B cell (primary cell): Measurements from ENCODE around the gene PHKA2. TPM values are rescaled to one million over a fixed set of nuclear protein-coding genes. Genes with fewer than 3 reads are reported as not detected.

Source experiments
- ATAC-seq: fragments of 200-7000 bp; cut with Tn5 transposase; one replicate; pipeline ENCODE4 v1.10.0; 2021; ENCODE audit warnings: low read depth, mild to moderate bottlenecking, moderate number of reproducible peaks, moderate library complexity
- CTCF ChIA-PET: fragments of 350-600 bp; sonication (Branson Sonifier 250); formaldehyde crosslinking; loops from one replicate; lab custom pipeline; 2021; ENCODE audit warnings: antibody characterized with exemption, inconsistent platforms; lab: Charles Lee
- POLR2A ChIA-PET: fragments of 350-600 bp; sonication (Branson Sonifier 250); formaldehyde crosslinking; loops from one replicate; lab custom pipeline; 2021; ENCODE audit warnings: antibody characterized with exemption; lab: Charles Lee
- DNase-seq: peaks from one replicate; pipeline ENCODE4 v3.0.0; 2013
- H2AFZ ChIP-seq: 2 replicates; pipeline ENCODE4 v1.6.1; 2012; ENCODE audit warnings: mild to moderate bottlenecking, low read depth, low read length; ENCODE audit not compliant: insufficient read depth, poor library complexity, severe bottlenecking
- H3K27ac ChIP-seq, 2 donors: 1 replicate in 1 of 2; 2 replicates in 1 of 2; pipeline ENCODE4 v1.5.1; 2012 to 2013; ENCODE audit warnings: low read length in 2 of 2, mild to moderate bottlenecking in 2 of 2, moderate library complexity in 1 of 2
- H3K27me3 ChIP-seq, 4 experiments: fragments of 200-600 bp in 1 of 4; sonication (generic) in 1 of 4; replicated peaks in 1 of 4; 1 replicate in 2 of 4; 2 replicates in 2 of 4; pipeline versions ENCODE4 v1.6.1 to v1.7.0; 2013 to 2016; ENCODE audit warnings: low read length in 3 of 4, mild to moderate bottlenecking in 2 of 4, mixed read lengths in 1 of 4, moderate library complexity in 1 of 4; ENCODE audit not compliant: insufficient read depth in 4 of 4, control insufficient read depth in 3 of 4; ENCODE audit errors: control extremely low read depth in 1 of 4
- H3K36me3 ChIP-seq, 2 experiments: replicated peaks in 1 of 2; 1 replicate in 1 of 2; 2 replicates in 1 of 2; pipeline versions ENCODE4 v1.6.1 to v1.7.1; 2013; ENCODE audit warnings: low read length in 1 of 2; ENCODE audit not compliant: insufficient read depth in 2 of 2, control insufficient read depth in 1 of 2; ENCODE audit errors: control extremely low read depth in 1 of 2, extremely low read depth in 1 of 2
- H3K4me1 ChIP-seq, 2 donors: fragments of 200-600 bp in 1 of 2; sonication (generic) in 1 of 2; 1 replicate in 1 of 2; 2 replicates in 1 of 2; pipeline versions ENCODE4 v1.5.1 to v1.6.1; 2013 to 2017; ENCODE audit warnings: low read length in 2 of 2; ENCODE audit not compliant: control insufficient read depth in 2 of 2, insufficient read depth in 2 of 2
- H3K4me2 ChIP-seq: replicated peaks from 2 replicates; pipeline ENCODE3; 2012; ENCODE audit warnings: mild to moderate bottlenecking, low read depth, low read length; ENCODE audit not compliant: poor library complexity, severe bottlenecking
- H3K4me3 ChIP-seq, 5 experiments: fragments of 200-600 bp in 1 of 5; sonication (generic) in 1 of 5; 1 replicate in 3 of 5; 2 replicates in 2 of 5; pipeline versions ENCODE4 v1.5.1 to v1.7.0; 2011 to 2016; ENCODE audit warnings: low read length in 4 of 5, mild to moderate bottlenecking in 4 of 5, low read depth in 2 of 5, control low read depth in 1 of 5, moderate library complexity in 1 of 5; ENCODE audit not compliant: insufficient read depth in 1 of 5; ENCODE audit errors: control extremely low read depth in 1 of 5, extremely low read depth in 1 of 5
- H3K79me2 ChIP-seq: fragments of 200-600 bp; sonication (generic); one replicate; pipeline ENCODE4 v1.6.0; 2016; ENCODE audit warnings: low read length; ENCODE audit not compliant: control insufficient read depth, insufficient read depth
- H3K9ac ChIP-seq: fragments of 200-600 bp; sonication (generic); 2 replicates; pipeline ENCODE4 v1.6.1; 2017; ENCODE audit warnings: mild to moderate bottlenecking, low read length, moderate library complexity
- H3K9me3 ChIP-seq, 3 donors: one replicate each; pipeline versions ENCODE4 v1.6.1 to v1.7.1; 2013; ENCODE audit warnings: low read length in 2 of 3; ENCODE audit not compliant: control insufficient read depth in 2 of 3, insufficient read depth in 1 of 3; ENCODE audit errors: control extremely low read depth in 1 of 3
- H4K20me1 ChIP-seq: 2 replicates; pipeline ENCODE4 v1.6.0; 2012; ENCODE audit warnings: mild to moderate bottlenecking, low read length; ENCODE audit not compliant: insufficient read depth, control insufficient read depth, poor library complexity, severe bottlenecking
- H3K27ac Mint-ChIP-seq: one replicate; pipeline ENCODE4 v1.8.0; 2021; ENCODE audit warnings: mixed read lengths
- H3K27me3 Mint-ChIP-seq: one replicate; pipeline ENCODE4 v1.8.0; 2021; ENCODE audit warnings: mixed read lengths
- H3K4me1 Mint-ChIP-seq: one replicate; pipeline ENCODE4 v1.8.0; 2021; ENCODE audit warnings: mixed read lengths
- H3K4me3 Mint-ChIP-seq: one replicate; pipeline ENCODE4 v1.8.0; 2021; ENCODE audit warnings: mixed read lengths
- H3K9me3 Mint-ChIP-seq: one replicate; pipeline ENCODE4 v1.8.0; 2022; ENCODE audit warnings: mixed read lengths; ENCODE audit not compliant: insufficient read depth
- EZH2 ChIP-seq: IDR thresholded peaks from 2 replicates; pipeline ENCODE4 v1.6.1; 2012; ENCODE audit warnings: borderline replicate concordance, low read depth, mild to moderate bottlenecking, moderate library complexity, low read length; ENCODE audit not compliant: insufficient read depth, poor library complexity, severe bottlenecking
- WGBS: methylation state at CpG from one replicate; pipeline ENCODE4 v1.1.5; 2013; ENCODE audit warnings: missing lambda C conversion rate; ENCODE audit not compliant: insufficient coverage; 5-methylcytosine and 5-hydroxymethylcytosine counted together
- intact Hi-C: fragments of 100-400 bp; cut with micrococcal nuclease; formaldehyde crosslinking; loops from one replicate; pipeline ENCODE4 v1.10.0; 2022
- polyA plus RNA-seq: library from polyadenylated mRNA; depleted of rRNA; stranded (reverse); fragments of >200 nt; gene quantifications from 2 replicates; pipeline ENCODE4 v1.2.3, GENCODE V29; 2012
- total RNA-seq, 2 donors: library from RNA; stranded (reverse); fragments of 120-200 nt in 1 of 2; gene quantifications; 1 replicate in 1 of 2; 2 replicates in 1 of 2; pipeline versions ENCODE4 v1.2.3 to v1.2.4, GENCODE V29; 2013 to 2022
- TF ChIP-seq, protein P1 (sequence below): fragments of 200-600 bp; IDR thresholded peaks from one replicate; pipeline ENCODE4 v1.8.0; 2022; ENCODE audit warnings: antibody characterized with exemption, mild to moderate bottlenecking

PHKA2 gene
- total and polyA plus RNA-seq, 2 donors (not counting 1 experiment from before 2014, with no cell fraction given) = 54.6 to 60.6 TPM

DNA sequence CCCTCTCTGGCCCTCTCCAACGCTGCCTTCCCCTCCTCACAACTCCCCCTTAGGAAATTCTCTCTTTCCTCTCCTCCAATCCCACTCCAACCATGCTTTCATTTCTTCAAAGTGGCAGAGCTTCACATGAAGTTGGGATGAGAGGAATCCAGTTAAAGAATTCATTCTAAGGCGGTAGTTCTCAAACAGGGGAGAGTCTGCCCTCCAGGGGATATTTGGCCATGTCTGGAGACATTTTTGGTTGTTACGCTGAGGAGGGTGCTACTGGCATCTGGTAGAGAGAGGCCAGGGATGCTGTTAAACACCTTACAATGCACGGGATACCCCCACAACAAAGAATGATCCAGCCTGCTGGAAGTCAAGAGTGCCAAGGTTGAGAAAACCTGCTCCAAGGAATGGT, 40.5 kb upstream of the PHKA2 start:
- no peaks in the 10 kb centered on the region for H3K79me2 ChIP-seq
- H3K27ac Mint-ChIP-seq = no peak overlapping the region
- intact Hi-C loops = no loop called here
- H3K27me3 ChIP-seq = no peaks in the 10 kb centered on the region
- H2AFZ ChIP-seq = no peak overlapping the region
- DNase-seq (no peak), ATAC-seq (no peak)
- H3K27me3 Mint-ChIP-seq = no peaks in the 10 kb centered on the region
- H3K36me3 ChIP-seq = no peaks in the 10 kb centered on the region
- no peaks in the 10 kb centered on the region for H3K4me1 ChIP-seq
- ChIA-PET CTCF (no interaction called here), POLR2A (no interaction called here)
- H3K4me2 ChIP-seq = no peak overlapping the region
- TF ChIP-seq EZH2 = no peak
- TF ChIP-seq, protein P1, sequence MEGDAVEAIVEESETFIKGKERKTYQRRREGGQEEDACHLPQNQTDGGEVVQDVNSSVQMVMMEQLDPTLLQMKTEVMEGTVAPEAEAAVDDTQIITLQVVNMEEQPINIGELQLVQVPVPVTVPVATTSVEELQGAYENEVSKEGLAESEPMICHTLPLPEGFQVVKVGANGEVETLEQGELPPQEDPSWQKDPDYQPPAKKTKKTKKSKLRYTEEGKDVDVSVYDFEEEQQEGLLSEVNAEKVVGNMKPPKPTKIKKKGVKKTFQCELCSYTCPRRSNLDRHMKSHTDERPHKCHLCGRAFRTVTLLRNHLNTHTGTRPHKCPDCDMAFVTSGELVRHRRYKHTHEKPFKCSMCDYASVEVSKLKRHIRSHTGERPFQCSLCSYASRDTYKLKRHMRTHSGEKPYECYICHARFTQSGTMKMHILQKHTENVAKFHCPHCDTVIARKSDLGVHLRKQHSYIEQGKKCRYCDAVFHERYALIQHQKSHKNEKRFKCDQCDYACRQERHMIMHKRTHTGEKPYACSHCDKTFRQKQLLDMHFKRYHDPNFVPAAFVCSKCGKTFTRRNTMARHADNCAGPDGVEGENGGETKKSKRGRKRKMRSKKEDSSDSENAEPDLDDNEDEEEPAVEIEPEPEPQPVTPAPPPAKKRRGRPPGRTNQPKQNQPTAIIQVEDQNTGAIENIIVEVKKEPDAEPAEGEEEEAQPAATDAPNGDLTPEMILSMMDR = no peak
- no peaks in the 10 kb centered on the region for H3K9me3 ChIP-seq
- no peaks in the 10 kb centered on the region for H3K4me1 Mint-ChIP-seq
- H4K20me1 ChIP-seq = no peaks in the 10 kb centered on the region
- H3K4me3 Mint-ChIP-seq = no peak overlapping the region
- H3K9ac ChIP-seq = no peak overlapping the region
- no peaks in the 10 kb centered on the region for H3K9me3 Mint-ChIP-seq
- no CpG with 5 or more reads among the region's 4 CpGs for WGBS
- H3K4me3 ChIP-seq = no peak overlapping the region
- no peak overlapping the region for H3K27ac ChIP-seq

DNA sequence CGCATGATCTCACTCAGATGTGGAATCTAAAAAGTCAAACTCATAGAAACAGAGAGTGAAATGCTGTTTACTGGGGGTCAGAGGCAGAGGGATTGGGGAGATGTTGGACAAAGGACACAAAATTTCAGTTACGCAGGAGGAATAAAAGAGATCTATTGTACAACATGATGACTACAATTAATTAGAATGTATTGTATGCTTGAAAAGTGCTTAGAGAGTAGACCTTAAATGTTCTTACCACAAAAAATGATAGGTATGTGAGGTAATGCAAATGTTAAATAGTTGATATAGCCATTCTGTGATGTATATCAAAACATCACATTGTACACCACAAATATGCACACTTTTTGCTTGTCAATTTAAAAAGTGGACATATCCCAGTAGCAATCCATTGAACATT, 36.1 kb upstream of the PHKA2 start:
- no peak for TF ChIP-seq EZH2
- TF ChIP-seq, protein P1 = no peak
- no peak for DNase-seq
- Mint-ChIP-seq H3K4me3 (no peak overlapping the region), H3K4me1 (no peaks in the 10 kb centered on the region), H3K27me3 (no peaks in the 10 kb centered on the region), H3K27ac (no peak overlapping the region), H3K9me3 (no peaks in the 10 kb centered on the region)
- ATAC-seq = no peak
- Histone ChIP-seq H3K27ac (no peak overlapping the region), H2AFZ (no peak overlapping the region), H3K4me3 (no peak overlapping the region), H3K4me2 (no peak overlapping the region), H4K20me1 (no peaks in the 10 kb centered on the region), H3K9me3 (no peaks in the 10 kb centered on the region), H3K36me3 (no peaks in the 10 kb centered on the region), H3K9ac (no peak overlapping the region), H3K27me3 (no peaks in the 10 kb centered on the region), H3K4me1 (no peaks in the 10 kb centered on the region), H3K79me2 (no peaks in the 10 kb centered on the region)
- intact Hi-C loops = no loop called here
- POLR2A ChIA-PET = no interaction called here
- WGBS = no CpG with 5 or more reads among the region's 2 CpGs
- CTCF ChIA-PET = no interaction called here
